ENCODE measurements around the gene KLRK1.
"Not testable (repeated sequence)": the region's sequence is repeated elsewhere in the genome, so short reads cannot be mapped to it uniquely, and the experiment has no call there.

KLRK1 gene

DNA sequence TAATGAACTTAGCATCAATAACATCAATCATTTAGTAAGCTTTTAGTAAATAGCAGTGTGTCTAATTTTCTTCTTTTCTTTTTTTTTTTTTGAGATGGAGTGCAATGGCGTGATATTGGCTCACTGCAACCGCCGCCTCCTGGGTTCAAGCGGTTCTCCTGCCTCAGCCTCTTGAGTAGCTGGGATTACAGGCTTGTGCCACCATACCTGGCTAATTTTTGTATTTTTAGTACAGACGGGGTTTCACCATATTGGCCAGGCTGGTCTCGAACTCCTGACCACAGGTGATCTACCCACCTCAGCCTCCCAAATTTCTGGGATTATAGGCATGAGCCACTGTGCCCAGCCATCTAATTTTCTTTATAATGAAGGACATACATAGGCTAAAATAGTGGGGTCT, 2.3 kb downstream of the KLRK1 start:
- not testable (repeated sequence) for DNase-seq

GRCh38 chr12:10386857-10387256, 3.0 kb downstream of the KLRK1 start:
- DNase-seq: no peak

DNA sequence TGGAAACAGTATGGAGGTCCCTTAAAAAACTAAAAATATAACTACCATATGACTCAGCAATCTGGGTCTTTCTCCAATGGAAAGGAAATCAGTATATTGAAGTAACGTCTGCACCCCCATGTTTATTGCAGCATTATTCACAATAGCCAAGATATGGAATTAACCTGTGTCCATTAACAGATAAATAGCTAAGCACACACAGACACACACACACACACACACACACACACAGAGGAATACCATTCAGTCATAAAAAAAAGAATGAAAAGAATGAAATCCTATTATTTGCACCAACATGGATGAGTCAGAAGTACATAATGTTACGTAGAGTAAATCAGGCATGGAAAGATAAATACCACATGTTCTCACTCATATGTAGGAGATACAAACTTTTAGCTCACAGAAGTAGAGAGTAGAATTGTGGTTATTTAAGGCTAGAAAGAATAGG, 4.7 kb downstream of the KLRK1 start:
- DNase-seq: no peak

DNA sequence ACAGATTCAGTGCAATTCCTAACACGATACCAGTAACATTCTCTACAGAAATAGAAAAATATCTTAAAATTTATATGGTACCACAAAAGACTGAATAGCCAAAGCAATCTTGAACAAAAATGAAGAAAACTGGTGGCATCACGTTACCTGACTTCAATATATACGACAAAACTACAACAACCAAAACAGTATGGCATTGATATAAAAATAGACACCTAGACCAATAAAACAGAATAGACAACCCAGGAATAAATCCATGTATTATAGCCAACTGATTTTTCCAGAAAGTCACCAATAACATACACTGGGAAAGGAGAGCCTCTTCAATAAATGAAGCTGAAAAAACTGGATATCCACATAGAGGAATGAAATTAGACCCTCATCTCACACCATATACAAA, 5.7 kb downstream of the KLRK1 start:
- DNase-seq: no peak

DNA sequence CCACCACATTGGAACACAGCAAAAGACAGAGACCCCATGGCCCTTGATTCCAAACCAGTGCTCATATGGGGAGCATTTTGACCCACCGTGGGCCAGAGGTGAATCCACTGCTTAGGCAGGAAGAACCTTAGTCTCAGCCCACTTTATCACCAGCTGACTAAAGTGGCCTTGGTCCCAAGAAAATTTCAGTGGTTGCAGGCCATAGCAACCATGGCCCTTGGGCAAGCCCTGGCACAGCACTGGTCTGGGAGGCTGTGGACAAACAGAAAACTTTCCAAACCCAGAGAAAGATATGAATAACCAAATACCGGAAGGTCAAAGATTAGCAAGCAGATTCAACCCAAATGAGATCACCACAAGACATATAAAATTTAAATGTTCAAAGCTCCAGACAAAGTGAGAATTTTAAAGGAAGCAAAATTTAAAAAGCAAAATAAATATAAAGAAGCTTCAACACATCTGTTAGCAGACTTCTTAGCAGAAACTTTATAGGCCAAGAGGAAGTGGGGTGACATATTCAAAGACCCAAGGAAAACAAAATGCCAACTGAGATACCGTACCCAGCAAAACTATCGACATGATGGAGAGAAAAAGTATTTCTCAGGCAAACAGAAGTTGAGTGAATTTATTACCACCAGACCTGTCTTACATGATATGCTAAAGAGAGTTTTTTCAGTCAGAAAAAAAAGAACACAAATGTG, 7.8 kb downstream of the KLRK1 start:
- no peak for DNase-seq

GRCh38 chr12:10378737-10379136, 11.1 kb downstream of the KLRK1 start:
- DNase-seq: not testable (repeated sequence)

DNA sequence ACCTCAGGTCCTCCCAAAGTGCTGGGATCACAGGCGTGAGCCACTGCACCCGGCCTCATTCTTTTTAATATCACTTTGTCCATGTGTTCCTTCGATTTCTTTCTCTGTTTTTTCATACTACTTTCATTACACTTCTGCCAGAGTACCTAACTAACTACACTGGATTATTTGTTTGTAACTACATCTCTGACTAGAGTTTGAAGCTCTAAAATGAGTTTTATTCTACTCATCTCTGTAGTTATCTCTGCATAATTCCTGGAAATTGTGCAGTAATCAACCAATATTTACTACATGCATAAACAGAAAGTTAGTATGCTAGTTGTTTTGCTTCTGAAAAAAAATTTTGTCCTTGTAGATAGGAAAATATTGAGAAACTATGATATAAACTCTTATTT, 15.2 kb downstream of the KLRK1 start:
- DNase-seq: no peak

- no peak for DNase-seq
Observed at GRCh38 chr12:10372559-10372958, 17.3 kb downstream of the KLRK1 start.

- DNase-seq: not testable (repeated sequence)
Observed at GRCh38 chr12:10371893-10372535, 17.8 kb downstream of the KLRK1 start.

GRCh38 chr12:10369557-10370415, 20.1 kb downstream of the KLRK1 start:
- no peak for DNase-seq

DNA sequence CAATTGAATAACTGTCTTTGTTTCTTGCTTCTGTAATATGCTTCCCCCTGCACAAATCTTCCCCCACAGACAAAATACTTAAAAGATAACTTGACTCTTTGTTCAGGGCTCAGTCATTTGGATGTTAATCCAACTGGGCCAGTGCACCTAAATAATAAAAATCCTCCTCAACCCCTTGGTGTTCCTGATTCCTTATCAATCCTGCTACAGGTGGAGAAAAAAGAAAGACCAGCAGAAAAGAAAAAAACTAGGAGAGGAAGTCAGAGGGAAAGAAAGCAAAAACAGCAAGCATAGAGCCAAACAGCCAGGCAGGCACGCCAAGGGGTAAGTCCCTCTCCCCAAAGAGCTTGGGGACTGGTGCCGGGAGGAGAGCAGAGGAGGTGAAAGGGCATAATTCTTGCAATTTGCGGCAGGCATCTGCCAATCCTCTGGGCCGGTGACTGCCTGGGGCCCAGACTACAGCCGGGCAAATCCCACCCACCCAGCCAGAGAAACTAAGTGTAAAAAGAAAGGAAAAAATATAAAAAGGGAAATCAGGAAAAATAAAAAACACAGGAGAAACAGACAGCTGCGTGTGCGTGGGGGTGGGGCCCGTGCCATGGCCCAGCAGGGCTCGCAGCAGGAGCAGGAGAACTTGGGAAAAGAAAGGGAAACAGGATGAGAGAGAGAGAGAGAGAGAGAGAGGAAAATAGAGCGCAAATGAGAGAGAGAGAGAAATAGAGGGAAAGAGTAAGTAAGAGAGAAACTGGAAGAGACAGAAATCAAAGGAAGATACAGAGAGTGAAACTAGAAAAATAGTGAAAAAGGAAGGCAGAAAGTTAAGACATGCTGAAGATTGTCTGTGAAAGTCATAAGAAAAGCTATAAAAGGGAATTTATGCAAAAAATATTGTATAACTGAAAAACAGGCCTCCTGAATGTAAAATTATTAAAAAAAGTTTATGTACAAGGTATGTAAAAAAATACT, 21.4 kb downstream of the KLRK1 start:
- no peak for DNase-seq

DNA sequence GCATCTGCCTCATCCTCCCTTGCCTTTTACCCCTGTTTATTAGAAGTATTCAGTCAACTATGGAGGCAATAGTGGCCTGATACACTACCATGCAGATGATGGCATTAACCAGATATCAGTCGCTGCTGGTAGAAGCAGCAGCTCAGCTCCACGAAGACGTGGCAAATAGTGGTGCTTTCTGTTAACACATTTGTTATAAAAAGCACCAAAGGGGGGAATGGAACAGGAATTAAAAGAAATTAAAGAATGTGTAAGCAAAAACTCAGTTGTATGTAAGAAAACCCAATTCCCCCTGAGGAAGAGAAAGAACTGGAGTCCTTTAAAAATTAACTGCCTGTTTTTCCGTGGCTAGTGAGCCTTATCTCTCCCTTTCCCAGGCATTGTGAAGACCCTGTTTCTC, 22.1 kb downstream of the KLRK1 start:
- DNase-seq: not testable (repeated sequence)

GRCh38 chr12:10366875-10367274, 23.0 kb downstream of the KLRK1 start:
- DNase-seq: no peak

GRCh38 chr12:10365696-10366405, 24.0 kb downstream of the KLRK1 start:
- DNase-seq: no peak

GRCh38 chr12:10364815-10365622, 24.8 kb downstream of the KLRK1 start:
- no peak for DNase-seq

DNA sequence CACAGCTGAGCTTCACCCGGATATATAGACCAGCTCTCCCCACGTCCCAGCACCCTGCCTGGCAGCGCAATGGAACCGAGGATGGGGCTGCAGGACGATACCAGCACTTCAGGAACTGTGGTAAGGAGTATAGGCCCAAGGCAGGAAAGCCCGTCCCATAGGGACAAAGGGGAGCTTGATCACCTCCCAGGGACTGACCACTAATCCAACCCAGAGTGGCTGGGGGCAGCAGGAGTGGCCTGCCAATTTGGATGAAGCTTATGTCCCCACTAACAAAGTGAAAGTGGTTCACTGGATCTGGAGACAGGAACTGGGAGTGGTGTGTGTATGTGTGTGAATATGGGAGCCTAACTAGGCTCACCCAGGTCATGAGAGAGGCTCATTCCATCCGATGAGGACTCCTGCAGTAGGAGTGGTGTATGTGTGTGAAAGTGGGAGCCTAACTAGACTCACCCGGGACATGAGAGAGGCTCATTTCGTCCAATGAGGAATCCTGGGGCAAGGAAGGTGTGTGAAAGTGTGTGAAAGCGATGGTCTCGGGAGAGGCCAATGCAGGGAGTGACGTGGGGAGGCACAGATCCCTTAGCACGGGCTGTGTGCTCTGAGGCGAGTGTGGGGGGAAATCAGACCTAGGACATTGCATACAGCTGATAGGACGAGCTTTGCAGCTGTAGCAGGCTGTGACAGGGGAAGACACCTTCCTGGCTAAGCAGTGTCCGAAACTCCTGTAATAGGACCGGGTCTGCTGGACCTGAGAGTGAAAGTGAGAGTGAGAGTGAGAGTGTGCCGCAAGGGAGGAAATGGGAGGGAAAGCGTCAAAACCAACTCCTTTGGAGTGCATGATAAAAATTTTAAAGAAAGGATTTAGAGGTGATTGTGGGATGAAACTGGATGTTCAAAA, 25.7 kb downstream of the KLRK1 start:
- DNase-seq: no peak

GRCh38 chr12:10363658-10363913, 26.3 kb downstream of the KLRK1 start:
- no peak for DNase-seq

- no peak for DNase-seq
Observed at GRCh38 chr12:10362828-10363657, 26.8 kb downstream of the KLRK1 start.

DNA sequence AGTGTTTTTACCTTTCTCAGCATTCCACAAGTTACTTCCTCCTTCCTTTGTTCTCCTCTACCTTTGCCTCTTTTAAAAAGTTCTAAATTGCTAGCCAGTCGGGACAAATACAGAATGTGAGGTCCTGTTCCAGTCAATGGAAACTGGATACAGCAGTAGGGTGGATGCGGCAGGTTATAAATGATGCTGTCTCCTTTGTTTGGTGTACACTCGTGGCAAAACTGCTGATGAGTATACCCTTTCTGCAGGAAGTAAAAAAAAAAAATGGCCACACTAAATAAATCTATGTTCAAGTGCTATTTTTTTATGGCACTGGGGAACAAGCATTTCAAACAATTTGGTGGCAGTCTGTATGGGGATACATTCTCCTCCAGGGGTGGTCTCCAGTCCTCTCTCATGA, 27.5 kb downstream of the KLRK1 start:
- DNase-seq: no peak
